NCI-H1436 treated with DMSO at 0.1 percent for 48 hours (cell line): Measurements from ENCODE around the gene KLK7.

Experiments used
- DNase-seq: peaks from one replicate; lab custom pipeline; 2025; lab: John Stamatoyannopoulos, UW

Gene KLK7

GRCh38 chr19:50932018-50932689 lies 51.6 kb downstream of the KLK7 start:
- no peak for DNase-seq

- no peak for DNase-seq
These were observed 52.7 kb downstream of the KLK7 start for GRCh38 chr19:50931023-50931422.

GRCh38 chr19:50928831-50929230 lies 54.9 kb downstream of the KLK7 start:
- DNase-seq, result no peak
